Vagina (tissue), 2 donors: ENCODE measurements around the gene PPFIA2. TPM values are rescaled to one million over a fixed set of nuclear protein-coding genes. Genes with fewer than 3 reads are reported as not detected.

Experiments
- DNase-seq, 2 donors: peaks; one replicate each; pipeline ENCODE4 v3.0.0-alpha.2; 2017; ENCODE audit errors: extremely low spot score in 2 of 2
- H3K27ac ChIP-seq: fragments of 200-600 bp; sonication (generic); one replicate; pipeline ENCODE4 v1.5.1; 2019
- H3K27me3 ChIP-seq: fragments of 200-600 bp; sonication (generic); one replicate; pipeline ENCODE4 v1.5.1; 2019
- H3K36me3 ChIP-seq, 2 donors: fragments of 200-600 bp; sonication (generic); one replicate each; pipeline ENCODE4 v1.5.1; 2017 to 2019
- H3K4me1 ChIP-seq: fragments of 200-600 bp; sonication (generic); one replicate; pipeline ENCODE4 v1.5.1; 2019
- H3K4me3 ChIP-seq, 2 donors: fragments of 200-600 bp; sonication (generic); 1 replicate in 1 of 2; 2 replicates in 1 of 2; pipeline ENCODE4 v1.5.1; 2016 to 2019
- H3K9me3 ChIP-seq: fragments of 200-600 bp; sonication (generic); one replicate; pipeline ENCODE4 v1.5.1; 2019
- CTCF ChIP-seq, 3 experiments: fragments of 450-650 bp in 2 of 3; fragments of 200-600 bp in 1 of 3; sonication (generic) in 1 of 3; IDR thresholded peaks; one replicate each; pipeline ENCODE4 v1.5.1; 2017 to 2019; ENCODE audit warnings: antibody characterized with exemption in 3 of 3, mild to moderate bottlenecking in 2 of 3, moderate library complexity in 2 of 3
- POLR2A ChIP-seq, 2 donors: fragments of 450-650 bp; IDR thresholded peaks; one replicate each; pipeline ENCODE4 v1.6.1; 2017; ENCODE audit warnings: antibody characterized with exemption in 2 of 2, mild to moderate bottlenecking in 2 of 2, moderate library complexity in 2 of 2
- POLR2AphosphoS5 ChIP-seq, 2 donors: sonication (generic); formaldehyde crosslinking; IDR thresholded peaks; one replicate each; pipeline ENCODE4 v1.9.0; 2017; ENCODE audit warnings: antibody characterized with exemption in 2 of 2, mild to moderate bottlenecking in 2 of 2, low read depth in 1 of 2; ENCODE audit not compliant: insufficient read depth in 1 of 2
- intact Hi-C: fragments of 100-400 bp; cut with DNase I; formaldehyde crosslinking; loops from one replicate; pipeline ENCODE4 v1.15.1; 2023
- total RNA-seq: library from RNA; depleted of rRNA; stranded (reverse); fragments of >200 nt; gene quantifications from one replicate; pipeline ENCODE4 v1.2.3, GENCODE V29; 2016

Gene PPFIA2
- total RNA-seq, 1 donor from 2014 or later = 5.2 TPM

- DNase-seq = no peak
- Histone ChIP-seq H3K9me3 (no peaks in the 10 kb centered on the region), H3K27ac (no peak overlapping the region), H3K36me3 (no peaks in the 10 kb centered on the region), H3K4me3 (no peak overlapping the region), H3K4me1 (no peaks in the 10 kb centered on the region), H3K27me3 (no peaks in the 10 kb centered on the region)
- TF ChIP-seq POLR2A (IDR thresholded peaks at IDR 0.05) (no peak), POLR2AphosphoS5 (IDR thresholded peaks at IDR 0.05; ENCODE audit: insufficient read depth in 1 of 2, low read depth in 1 of 2) (no peak), CTCF (IDR thresholded peaks at IDR 0.05) (no peak)
- intact Hi-C loops = no loop called here
Observed at GRCh38 chr12:81274637-81275529, 484.3 kb downstream of the PPFIA2 start.

- no peaks in the 10 kb centered on the region for H3K36me3 ChIP-seq
- no peaks in the 10 kb centered on the region for H3K4me1 ChIP-seq
- no peak overlapping the region for H3K4me3 ChIP-seq
- H3K9me3 ChIP-seq = no peaks in the 10 kb centered on the region
- DNase-seq = no peak
- H3K27ac ChIP-seq = no peak overlapping the region
- no peaks in the 10 kb centered on the region for H3K27me3 ChIP-seq
- intact Hi-C loops = no loop called here
- TF ChIP-seq POLR2A (IDR thresholded peaks at IDR 0.05) (no peak), POLR2AphosphoS5 (IDR thresholded peaks at IDR 0.05; ENCODE audit: insufficient read depth in 1 of 2, low read depth in 1 of 2) (no peak), CTCF (IDR thresholded peaks at IDR 0.05) (no peak)
Observed at GRCh38 chr12:81270385-81270784, 488.8 kb downstream of the PPFIA2 start.

GRCh38 chr12:81263072-81263471, 496.1 kb downstream of the PPFIA2 start:
- intact Hi-C loops = no loop called here
- TF ChIP-seq POLR2A (IDR thresholded peaks at IDR 0.05) (no peak), POLR2AphosphoS5 (IDR thresholded peaks at IDR 0.05; ENCODE audit: insufficient read depth in 1 of 2, low read depth in 1 of 2) (no peak), CTCF (IDR thresholded peaks at IDR 0.05) (no peak)
- no peaks in the 10 kb centered on the region for H3K36me3 ChIP-seq

GRCh38 chr12:81261508-81262207, 497.5 kb downstream of the PPFIA2 start:
- TF ChIP-seq CTCF (IDR thresholded peaks at IDR 0.05) (no peak), POLR2A (IDR thresholded peaks at IDR 0.05) (no peak)
- Histone ChIP-seq H3K9me3 (no peaks in the 10 kb centered on the region), H3K4me3 (no peak overlapping the region), H3K36me3 (no peaks in the 10 kb centered on the region), H3K27me3 (no peaks in the 10 kb centered on the region), H3K27ac (no peak overlapping the region), H3K4me1 (no peaks in the 10 kb centered on the region)
- DNase-seq = no peak
- intact Hi-C loops = no loop called here

More at GRCh38 chr12:81263072-81263471, 496.1 kb downstream of the PPFIA2 start:
- no peaks in the 10 kb centered on the region for H3K9me3 ChIP-seq
- no peaks in the 10 kb centered on the region for H3K4me1 ChIP-seq
- no peak for DNase-seq
- H3K4me3 ChIP-seq = no peak overlapping the region
- H3K27ac ChIP-seq = no peak overlapping the region
- no peaks in the 10 kb centered on the region for H3K27me3 ChIP-seq

GRCh38 chr12:81259360-81259759, 499.8 kb downstream of the PPFIA2 start:
- no peak for TF ChIP-seq POLR2AphosphoS5 (IDR thresholded peaks at IDR 0.05; ENCODE audit: insufficient read depth in 1 of 2, low read depth in 1 of 2)
- TF ChIP-seq CTCF (IDR thresholded peaks at IDR 0.05) = no peak
- no peak for TF ChIP-seq POLR2A (IDR thresholded peaks at IDR 0.05)
- DNase-seq = no peak
- no peak overlapping the region for H3K4me3 ChIP-seq
- H3K4me1 ChIP-seq = no peaks in the 10 kb centered on the region
- H3K36me3 ChIP-seq = no peaks in the 10 kb centered on the region
- no peak overlapping the region for H3K27ac ChIP-seq
- intact Hi-C loops = no loop called here
- H3K27me3 ChIP-seq = no peaks in the 10 kb centered on the region
- H3K9me3 ChIP-seq = no peaks in the 10 kb centered on the region
